Spinal cord (tissue), 10 donors: Measurements from ENCODE around the gene APOE. TPM values are rescaled to one million over a fixed set of nuclear protein-coding genes. Genes with fewer than 3 reads are reported as not detected.

ENCODE experiments used
- DNase-seq, 6 donors: peaks; one replicate each; pipeline versions ENCODE4 v3.0.0 to v3.0.0-alpha.2; 2013 to 2015; ENCODE audit warnings: low spot score in 6 of 6, low read depth in 4 of 6
- H3K27ac ChIP-seq: one replicate; pipeline ENCODE4 v1.5.1; 2013; ENCODE audit warnings: low read depth, low read length, control low read depth
- H3K27me3 ChIP-seq: one replicate; pipeline ENCODE4 v1.6.1; 2013; ENCODE audit warnings: low read length; ENCODE audit not compliant: control insufficient read depth, insufficient read depth
- H3K36me3 ChIP-seq: one replicate; pipeline ENCODE4 v1.6.1; 2013; ENCODE audit warnings: low read length; ENCODE audit not compliant: control insufficient read depth, insufficient read depth
- H3K4me1 ChIP-seq: one replicate; pipeline ENCODE4 v1.6.1; 2013; ENCODE audit warnings: low read length; ENCODE audit not compliant: control insufficient read depth, insufficient read depth
- H3K4me3 ChIP-seq: one replicate; pipeline ENCODE4 v1.5.1; 2013; ENCODE audit warnings: low read depth, low read length, control low read depth
- H3K9me3 ChIP-seq: one replicate; pipeline ENCODE4 v1.6.1; 2013; ENCODE audit warnings: low read length; ENCODE audit not compliant: control insufficient read depth, insufficient read depth
- WGBS: methylation state at CpG from one replicate; pipeline ENCODE4 v1.1.5; 2013; ENCODE audit warnings: missing lambda C conversion rate; ENCODE audit not compliant: insufficient coverage; 5-methylcytosine and 5-hydroxymethylcytosine counted together
- polyA plus RNA-seq, 2 donors: library from polyadenylated mRNA; unstranded; fragments of 120-200 nt; gene quantifications; one replicate each; pipeline ENCODE4 v1.2.1, GENCODE V29; 2013; ENCODE audit not compliant: insufficient read length in 2 of 2
- total RNA-seq, 2 donors: library from RNA; depleted of rRNA in 1 of 2; stranded (reverse); fragments of 120-200 nt in 1 of 2; fragments of >200 nt in 1 of 2; gene quantifications; one replicate each; pipeline versions ENCODE4 v1.2.3 to v1.2.4, GENCODE V29; 2013 to 2014
- donor health status: healthy.

Gene APOE
- total and polyA plus RNA-seq, 4 donors, result 317 to 945 (median 749) TPM

DNA sequence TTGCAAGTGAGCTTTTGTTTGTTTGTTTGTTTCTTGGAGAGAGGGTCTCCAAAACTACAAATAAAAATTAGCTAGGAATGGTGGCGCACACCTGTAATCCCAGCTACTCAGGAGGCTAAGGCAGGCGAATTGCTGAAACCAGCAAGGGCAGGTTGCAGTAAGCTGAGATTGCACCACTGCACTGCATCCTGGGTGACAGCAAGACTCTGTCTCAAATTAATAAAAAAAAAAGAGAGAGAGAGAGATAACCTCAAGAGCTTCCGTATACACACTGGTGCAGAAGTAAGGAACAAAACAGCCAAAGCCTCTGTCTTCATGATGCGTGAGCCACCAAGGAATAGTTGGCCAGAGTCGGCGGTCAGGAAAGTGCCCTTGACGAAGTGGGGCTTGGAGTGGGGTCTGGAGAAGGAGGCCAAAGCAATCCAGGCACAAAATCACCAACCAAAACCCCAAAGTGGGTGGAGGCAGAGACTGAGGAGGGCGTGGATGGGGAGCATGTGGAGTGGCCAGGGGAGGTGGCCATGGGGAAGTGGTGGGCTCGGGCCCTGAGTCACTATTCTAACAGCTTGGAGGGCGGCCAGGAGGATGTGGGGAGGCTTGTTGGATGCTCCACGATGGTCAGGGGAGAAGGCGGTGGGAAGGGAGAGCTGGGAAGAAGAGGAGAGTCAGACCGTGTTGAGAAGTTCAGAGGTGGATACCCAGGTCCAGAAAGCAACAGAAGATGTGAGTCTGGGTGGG lies 35.7 kb upstream of the APOE start:
- Histone ChIP-seq H3K27me3 (no peaks in the 10 kb centered on the region), H3K4me3 (no peak overlapping the region), H3K4me1 (no peaks in the 10 kb centered on the region), H3K27ac (no peak overlapping the region), H3K9me3 (no peaks in the 10 kb centered on the region), H3K36me3 (peaks cover 73% of the 10 kb centered on the region)
- WGBS, result 82% methylated on average over 12 of the region's 13 CpGs
- no peak for DNase-seq

DNA sequence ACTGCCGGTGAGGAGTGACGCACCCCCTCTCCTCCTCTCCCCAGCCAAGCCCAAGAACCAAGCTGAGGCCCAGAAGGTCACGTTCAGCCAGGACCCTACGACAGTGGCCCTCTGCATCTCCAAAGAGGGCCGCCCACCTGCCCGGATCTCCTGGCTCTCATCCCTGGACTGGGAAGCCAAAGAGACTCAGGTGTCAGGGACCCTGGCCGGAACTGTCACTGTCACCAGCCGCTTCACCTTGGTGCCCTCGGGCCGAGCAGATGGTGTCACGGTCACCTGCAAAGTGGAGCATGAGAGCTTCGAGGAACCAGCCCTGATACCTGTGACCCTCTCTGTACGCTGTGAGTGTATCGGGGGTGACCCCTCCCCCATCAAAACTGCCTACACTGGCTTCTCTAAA lies 33.8 kb upstream of the APOE start:
- DNase-seq, result no peak
- no peaks in the 10 kb centered on the region for H3K27me3 ChIP-seq
- no peaks in the 10 kb centered on the region for H3K4me1 ChIP-seq
- no peaks in the 10 kb centered on the region for H3K9me3 ChIP-seq
- peaks cover 71% of the 10 kb centered on the region for H3K36me3 ChIP-seq
- WGBS, result 94% methylated on average over 14 of the region's 14 CpGs
- H3K27ac ChIP-seq, result no peak overlapping the region
- H3K4me3 ChIP-seq, result no peak overlapping the region

DNA sequence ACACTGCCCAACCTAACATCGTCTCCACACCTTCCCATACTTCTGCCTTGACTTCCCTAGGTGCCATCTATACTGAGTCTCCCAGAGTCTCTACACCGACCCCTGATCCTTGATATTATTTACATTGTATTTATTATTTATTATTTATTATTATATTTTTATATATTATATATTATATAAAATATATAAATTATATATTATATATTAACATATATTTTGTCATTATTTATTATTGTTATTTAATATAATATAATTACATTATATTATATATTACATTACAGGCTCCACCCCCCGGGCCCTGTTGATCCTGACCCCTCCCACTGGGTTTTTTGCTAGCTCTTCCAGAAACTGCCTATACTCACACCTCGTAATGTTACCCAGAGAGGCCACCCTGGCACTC lies 32.9 kb upstream of the APOE start:
- no peak overlapping the region for H3K4me3 ChIP-seq
- H3K27me3 ChIP-seq, result no peaks in the 10 kb centered on the region
- 92% methylated on average over 2 of the region's 4 CpGs for WGBS
- no peak for DNase-seq
- no peak overlapping the region for H3K27ac ChIP-seq
- H3K36me3 ChIP-seq, result peaks cover 74% of the 10 kb centered on the region
- no peaks in the 10 kb centered on the region for H3K4me1 ChIP-seq
- H3K9me3 ChIP-seq, result no peaks in the 10 kb centered on the region

DNA sequence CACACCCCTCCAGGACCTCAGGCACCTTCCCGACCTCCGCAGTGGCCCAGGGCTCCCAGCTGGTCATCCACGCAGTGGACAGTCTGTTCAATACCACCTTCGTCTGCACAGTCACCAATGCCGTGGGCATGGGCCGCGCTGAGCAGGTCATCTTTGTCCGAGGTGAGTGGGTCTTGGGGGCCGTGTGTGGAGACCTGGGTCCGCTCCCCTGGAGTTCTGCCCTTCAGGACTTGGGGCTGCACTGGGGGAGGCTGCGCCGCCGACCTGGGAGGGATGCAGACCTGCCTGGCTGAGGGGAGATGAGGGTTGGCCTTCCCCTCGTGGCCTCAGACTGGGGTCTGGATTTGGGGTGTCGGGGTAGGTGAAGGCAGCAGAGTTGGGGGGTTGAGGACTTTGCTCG lies 31.3 kb upstream of the APOE start:
- WGBS, result 95% methylated on average over 14 of the region's 16 CpGs
- H3K4me3 ChIP-seq, result no peak overlapping the region
- H3K27ac ChIP-seq, result no peak overlapping the region
- DNase-seq, result no peak
- no peaks in the 10 kb centered on the region for H3K4me1 ChIP-seq
- no peaks in the 10 kb centered on the region for H3K27me3 ChIP-seq
- H3K9me3 ChIP-seq, result no peaks in the 10 kb centered on the region
- peaks cover 83% of the 10 kb centered on the region for H3K36me3 ChIP-seq

DNA sequence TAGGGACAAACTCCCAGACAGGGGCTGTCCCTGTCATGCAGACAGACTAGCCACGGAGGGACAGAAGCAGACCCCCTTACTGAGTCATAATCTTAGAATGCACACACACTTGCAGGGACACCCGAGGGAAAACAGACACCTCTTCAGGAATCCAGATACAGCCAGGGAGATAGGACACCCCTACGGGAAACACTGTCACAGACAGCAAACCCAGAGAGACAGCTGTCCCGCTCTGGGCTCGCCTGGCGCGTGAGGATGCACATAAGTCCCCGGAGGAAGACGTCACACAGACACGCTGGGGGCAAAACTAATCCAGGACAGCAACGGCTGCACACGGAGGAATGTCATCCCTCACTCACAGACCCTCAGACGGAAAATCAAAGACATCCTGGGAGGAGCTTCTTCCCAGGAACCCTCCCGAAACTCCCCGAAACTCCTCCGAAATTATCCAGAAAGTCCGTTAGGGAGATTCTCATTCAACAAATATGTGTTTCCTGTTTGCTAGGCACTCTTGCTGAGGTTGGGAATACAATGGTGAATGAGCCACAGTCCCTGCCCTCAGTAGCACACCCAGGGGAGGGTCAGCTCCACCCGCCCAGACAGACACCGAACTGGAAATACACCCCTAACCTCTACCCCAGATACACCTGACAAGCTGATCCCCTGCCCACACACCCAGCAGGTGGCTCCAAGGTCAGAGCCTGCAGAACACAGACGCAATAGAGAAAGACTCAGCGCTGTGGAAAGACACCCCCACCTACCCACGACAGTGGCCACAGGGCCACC lies 29.7 kb upstream of the APOE start:
- H3K36me3 ChIP-seq, result peaks cover 86% of the 10 kb centered on the region
- no peaks in the 10 kb centered on the region for H3K27me3 ChIP-seq
- 87% methylated on average over 17 of the region's 22 CpGs for WGBS
- DNase-seq, result no peak
- H3K27ac ChIP-seq, result no peak overlapping the region
- H3K4me1 ChIP-seq, result no peaks in the 10 kb centered on the region
- no peaks in the 10 kb centered on the region for H3K9me3 ChIP-seq
- no peak overlapping the region for H3K4me3 ChIP-seq

DNA sequence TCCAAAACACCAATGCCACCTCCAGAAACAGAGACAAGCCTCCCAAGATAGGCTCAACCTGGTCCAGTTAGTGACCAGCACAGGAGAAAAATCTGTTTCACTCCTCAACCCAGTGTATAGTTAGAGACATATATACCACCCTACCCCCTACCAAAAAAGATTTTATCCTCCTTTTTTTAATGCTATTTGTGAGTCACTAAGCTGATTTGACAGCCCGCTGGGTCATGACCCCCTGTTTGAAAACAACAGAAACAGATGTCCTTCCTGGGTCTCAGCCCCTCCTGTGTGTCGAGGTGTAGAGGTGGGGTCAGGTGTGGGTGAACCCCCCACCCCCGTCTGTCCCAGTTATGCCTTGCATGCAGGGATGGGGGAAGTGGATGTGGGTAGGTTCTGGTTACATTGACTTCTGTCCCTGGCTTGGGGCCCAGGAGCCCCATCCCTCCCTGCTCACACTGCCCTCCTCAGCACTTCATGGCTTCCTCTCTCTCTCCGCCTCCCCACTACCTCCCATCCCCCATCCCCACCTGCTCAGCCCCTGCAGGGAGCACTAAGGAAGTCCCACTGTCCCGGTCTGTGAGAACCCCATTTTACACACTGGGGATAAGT lies 28.6 kb upstream of the APOE start:
- Histone ChIP-seq H3K9me3 (no peaks in the 10 kb centered on the region), H3K36me3 (peaks cover 81% of the 10 kb centered on the region), H3K4me1 (no peaks in the 10 kb centered on the region), H3K27me3 (no peaks in the 10 kb centered on the region), H3K4me3 (no peak overlapping the region), H3K27ac (no peak overlapping the region)
- 57% methylated on average over 2 of the region's 5 CpGs for WGBS
- DNase-seq, result no peak

DNA sequence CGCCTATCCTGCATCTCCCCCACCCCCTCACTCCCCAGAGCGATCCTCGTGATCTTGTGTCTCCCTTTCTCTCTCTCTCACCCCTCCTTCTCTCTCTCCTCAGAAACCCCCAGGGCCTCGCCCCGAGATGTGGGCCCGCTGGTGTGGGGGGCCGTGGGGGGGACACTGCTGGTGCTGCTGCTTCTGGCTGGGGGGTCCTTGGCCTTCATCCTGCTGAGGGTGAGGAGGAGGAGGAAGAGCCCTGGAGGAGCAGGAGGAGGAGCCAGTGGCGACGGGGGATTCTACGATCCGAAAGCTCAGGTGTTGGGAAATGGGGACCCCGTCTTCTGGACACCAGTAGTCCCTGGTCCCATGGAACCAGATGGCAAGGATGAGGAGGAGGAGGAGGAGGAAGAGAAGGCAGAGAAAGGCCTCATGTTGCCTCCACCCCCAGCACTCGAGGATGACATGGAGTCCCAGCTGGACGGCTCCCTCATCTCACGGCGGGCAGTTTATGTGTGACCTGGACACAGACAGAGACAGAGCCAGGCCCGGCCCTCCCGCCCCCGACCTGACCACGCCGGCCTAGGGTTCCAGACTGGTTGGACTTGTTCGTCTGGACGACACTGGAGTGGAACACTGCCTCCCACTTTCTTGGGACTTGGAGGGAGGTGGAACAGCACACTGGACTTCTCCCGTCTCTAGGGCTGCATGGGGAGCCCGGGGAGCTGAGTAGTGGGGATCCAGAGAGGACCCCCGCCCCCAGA lies 27.3 kb upstream of the APOE start:
- Histone ChIP-seq H3K27ac (no peak overlapping the region), H3K4me3 (no peak overlapping the region), H3K4me1 (no peaks in the 10 kb centered on the region), H3K27me3 (no peaks in the 10 kb centered on the region), H3K36me3 (peaks cover 77% of the 10 kb centered on the region), H3K9me3 (no peaks in the 10 kb centered on the region)
- WGBS, result 85% methylated on average over 20 of the region's 26 CpGs
- DNase-seq, result no peak

DNA sequence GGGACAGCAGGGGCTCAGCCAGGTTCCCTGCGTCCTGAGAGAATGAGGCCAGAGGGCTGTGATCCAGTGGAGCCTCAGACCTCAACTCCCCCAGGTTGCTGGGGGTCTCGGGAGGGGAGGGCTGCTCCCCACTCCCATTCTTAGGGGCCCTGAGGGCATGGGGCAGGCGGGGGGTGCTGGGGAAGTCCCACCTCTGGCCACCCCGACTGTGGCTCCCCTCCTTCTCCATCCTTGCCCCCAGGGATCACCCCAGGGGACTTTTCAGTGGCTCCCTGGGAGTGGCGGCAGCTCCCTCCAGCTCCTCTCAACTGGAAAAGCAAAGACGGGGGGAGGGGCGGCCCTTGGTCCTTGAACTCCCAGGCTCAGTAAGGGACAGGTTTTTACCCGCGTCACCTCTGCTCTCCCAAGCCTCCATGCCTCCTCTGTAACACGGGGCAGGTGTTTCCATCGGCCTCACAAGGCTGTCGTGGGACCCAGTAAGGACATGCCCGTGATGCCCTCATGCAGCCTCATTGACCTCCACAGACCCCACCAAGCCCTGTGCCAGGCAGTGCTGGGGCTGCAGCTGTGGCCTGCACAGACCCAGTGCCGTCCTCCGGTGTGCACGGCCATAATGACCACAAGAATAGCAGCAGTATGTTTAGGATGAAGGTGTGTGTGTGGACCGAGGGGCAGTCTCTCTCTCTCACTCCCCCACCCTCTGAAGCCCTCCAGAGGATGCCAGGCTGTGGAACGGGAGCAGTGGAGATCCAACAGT lies 26.1 kb upstream of the APOE start:
- H3K27ac ChIP-seq, result no peak overlapping the region
- 74% methylated on average over 11 of the region's 18 CpGs for whole genome bisulfite sequencing
- H3K27me3 ChIP-seq, result no peaks in the 10 kb centered on the region
- H3K4me3 ChIP-seq, result no peak overlapping the region
- no peak for DNase-seq
- peaks cover 72% of the 10 kb centered on the region for H3K36me3 ChIP-seq
- H3K9me3 ChIP-seq, result no peaks in the 10 kb centered on the region
- no peaks in the 10 kb centered on the region for H3K4me1 ChIP-seq

DNA sequence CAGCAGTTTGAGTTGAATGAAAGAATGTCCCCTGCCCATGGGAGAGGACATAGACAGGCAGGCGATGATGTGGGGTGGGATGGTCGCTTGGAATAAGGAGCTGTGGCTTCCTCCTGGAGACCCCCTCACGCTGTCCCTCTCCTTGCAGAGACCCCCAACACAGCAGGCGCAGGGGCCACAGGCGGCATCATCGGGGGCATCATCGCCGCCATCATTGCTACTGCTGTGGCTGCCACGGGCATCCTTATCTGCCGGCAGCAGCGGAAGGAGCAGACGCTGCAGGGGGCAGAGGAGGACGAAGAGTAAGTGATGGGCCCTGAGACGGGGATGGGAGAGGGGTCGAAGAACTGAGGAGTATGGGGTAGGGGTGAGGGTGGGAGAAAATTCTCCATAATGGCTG lies 23.5 kb upstream of the APOE start:
- Histone ChIP-seq H3K4me3 (no peak overlapping the region), H3K9me3 (no peaks in the 10 kb centered on the region), H3K27me3 (no peaks in the 10 kb centered on the region), H3K27ac (no peak overlapping the region), H3K4me1 (no peaks in the 10 kb centered on the region), H3K36me3 (peaks cover 69% of the 10 kb centered on the region)
- 87% methylated on average over 15 of the region's 15 CpGs for WGBS
- no peak for DNase-seq
